Mammary epithelial cell (primary cell): Measurements from ENCODE around the gene HDGFL2.

ENCODE experiments used
- EZH2 ChIP-seq: IDR thresholded peaks from 2 replicates; pipeline ENCODE4 v1.6.1; 2012; ENCODE audit warnings: low read length, inconsistent platforms, borderline replicate concordance
- TF ChIP-seq, protein P1 (sequence below), 2 donors: IDR thresholded peaks in 1 of 2; conservative IDR thresholded peaks in 1 of 2; 2 replicates each; pipeline ENCODE4 v1.5.1; 2011 to 2012; ENCODE audit warnings: inconsistent platforms in 2 of 2, low read length in 2 of 2, mild to moderate bottlenecking in 2 of 2, control low read depth in 1 of 2, low read depth in 1 of 2; ENCODE audit not compliant: insufficient read depth in 1 of 2; ENCODE audit errors: extremely low read depth in 1 of 2

GRCh38 chr19:4531562-4532165 lies 59.6 kb downstream of the HDGFL2 start:
- TF ChIP-seq, protein P1, sequence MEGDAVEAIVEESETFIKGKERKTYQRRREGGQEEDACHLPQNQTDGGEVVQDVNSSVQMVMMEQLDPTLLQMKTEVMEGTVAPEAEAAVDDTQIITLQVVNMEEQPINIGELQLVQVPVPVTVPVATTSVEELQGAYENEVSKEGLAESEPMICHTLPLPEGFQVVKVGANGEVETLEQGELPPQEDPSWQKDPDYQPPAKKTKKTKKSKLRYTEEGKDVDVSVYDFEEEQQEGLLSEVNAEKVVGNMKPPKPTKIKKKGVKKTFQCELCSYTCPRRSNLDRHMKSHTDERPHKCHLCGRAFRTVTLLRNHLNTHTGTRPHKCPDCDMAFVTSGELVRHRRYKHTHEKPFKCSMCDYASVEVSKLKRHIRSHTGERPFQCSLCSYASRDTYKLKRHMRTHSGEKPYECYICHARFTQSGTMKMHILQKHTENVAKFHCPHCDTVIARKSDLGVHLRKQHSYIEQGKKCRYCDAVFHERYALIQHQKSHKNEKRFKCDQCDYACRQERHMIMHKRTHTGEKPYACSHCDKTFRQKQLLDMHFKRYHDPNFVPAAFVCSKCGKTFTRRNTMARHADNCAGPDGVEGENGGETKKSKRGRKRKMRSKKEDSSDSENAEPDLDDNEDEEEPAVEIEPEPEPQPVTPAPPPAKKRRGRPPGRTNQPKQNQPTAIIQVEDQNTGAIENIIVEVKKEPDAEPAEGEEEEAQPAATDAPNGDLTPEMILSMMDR (conservative IDR thresholded peaks at IDR 0.05 in 1 of 2, IDR thresholded peaks at IDR 0.05 in 1 of 2; ENCODE audit: extremely low read depth in 1 of 2, insufficient read depth in 1 of 2, low read depth in 1 of 2, low read length in 2 of 2) = no peak
- TF ChIP-seq EZH2 = no peak
